PC-9 (cell line): ENCODE data around the gene MAGI1. TPM values are rescaled to one million over a fixed set of nuclear protein-coding genes. Genes with fewer than 3 reads are reported as not detected.

Experiments used
- BruUV-seq: library from RNA; stranded (reverse); fragments of 400-500 nt; replicated peaks from 2 replicates; lab custom pipeline; 2021; lab: Mats Ljungman, UMichigan
- CTCF ChIA-PET: fragments of 300-600 bp; sonication (Branson Sonifier 250); formaldehyde crosslinking; loops from one replicate; lab custom pipeline; 2022; ENCODE audit warnings: antibody characterized with exemption; lab: Charles Lee
- POLR2A ChIA-PET: fragments of 300-600 bp; sonication (Branson Sonifier 250); formaldehyde crosslinking; loops from one replicate; lab custom pipeline; 2022; ENCODE audit warnings: antibody characterized with exemption; ENCODE audit not compliant: unreplicated experiment; lab: Charles Lee
- DNase-seq, 2 experiments: peaks; one replicate each; pipeline versions ENCODE4 v3.0.0 to v3.0.0-alpha.2; 2015 to 2022; ENCODE audit warnings: mixed read lengths in 1 of 2
- H2AFZ ChIP-seq: fragments of 200-600 bp; sonication (generic); 2 replicates; pipeline ENCODE4 v1.8.1; 2017; ENCODE audit warnings: antibody characterized with exemption
- H3F3A ChIP-seq: fragments of 200-600 bp; sonication (generic); 2 replicates; pipeline ENCODE4 v1.8.1; 2017; ENCODE audit warnings: antibody characterized with exemption, mild to moderate bottlenecking, low read depth; ENCODE audit not compliant: insufficient read depth
- H3K27ac ChIP-seq: fragments of 200-600 bp; sonication (generic); 2 replicates; pipeline ENCODE4 v1.6.1; 2016; ENCODE audit warnings: mixed run types
- H3K27me3 ChIP-seq: fragments of 200-600 bp; sonication (generic); 2 replicates; pipeline ENCODE4 v1.6.1; 2016; ENCODE audit warnings: low read depth, mixed run types; ENCODE audit not compliant: insufficient read depth
- H3K36me3 ChIP-seq: fragments of 200-600 bp; sonication (generic); 2 replicates; pipeline ENCODE4 v1.6.1; 2016; ENCODE audit warnings: low read depth, mixed run types
- H3K4me1 ChIP-seq: fragments of 200-600 bp; sonication (generic); replicated peaks from 2 replicates; pipeline ENCODE4 v1.6.1; 2016; ENCODE audit warnings: mixed run types; ENCODE audit not compliant: insufficient read depth
- H3K4me2 ChIP-seq: fragments of 200-600 bp; sonication (generic); 2 replicates; pipeline ENCODE4 v1.6.1; 2017; ENCODE audit warnings: mixed run types
- H3K4me3 ChIP-seq: fragments of 200-600 bp; sonication (generic); 2 replicates; pipeline ENCODE4 v1.6.1; 2016; ENCODE audit warnings: mixed run types
- H3K79me2 ChIP-seq: fragments of 200-600 bp; sonication (generic); 2 replicates; pipeline ENCODE4 v1.6.1; 2017; ENCODE audit warnings: low read depth, mixed run types
- H3K9me2 ChIP-seq: fragments of 200-600 bp; sonication (generic); 2 replicates; pipeline ENCODE4 v1.8.1; 2017; ENCODE audit warnings: mild to moderate bottlenecking; ENCODE audit not compliant: insufficient read depth
- H3K9me3 ChIP-seq: fragments of 200-600 bp; sonication (generic); 2 replicates; pipeline ENCODE4 v1.8.1; 2016; ENCODE audit warnings: low read depth; ENCODE audit not compliant: insufficient read depth
- H4K20me1 ChIP-seq: fragments of 200-600 bp; sonication (generic); 2 replicates; pipeline ENCODE4 v1.8.1; 2017; ENCODE audit not compliant: insufficient read depth
- EZH2 ChIP-seq: fragments of 200-600 bp; sonication (generic); IDR thresholded peaks from 2 replicates; pipeline ENCODE4 v1.8.0; 2017; ENCODE audit warnings: antibody characterized with exemption, low read depth
- intact Hi-C: fragments of 100-400 bp; cut with micrococcal nuclease; formaldehyde crosslinking; loops from one replicate; pipeline ENCODE4 v1.10.0; 2022; ENCODE audit not compliant: unreplicated experiment
- total RNA-seq: library from RNA; stranded (reverse); gene quantifications from 2 replicates; pipeline ENCODE4 v1.2.3, GENCODE V29; 2021
- TF ChIP-seq, protein P1 (sequence below): fragments of 200-600 bp; sonication (generic); conservative IDR thresholded peaks from 2 replicates; pipeline ENCODE4 v1.6.1; 2017; ENCODE audit warnings: mixed run types, antibody characterized with exemption, mild to moderate bottlenecking, moderate library complexity

MAGI1 gene
- total RNA-seq, 1 experiment from 2014 or later = 23.3 TPM

DNA sequence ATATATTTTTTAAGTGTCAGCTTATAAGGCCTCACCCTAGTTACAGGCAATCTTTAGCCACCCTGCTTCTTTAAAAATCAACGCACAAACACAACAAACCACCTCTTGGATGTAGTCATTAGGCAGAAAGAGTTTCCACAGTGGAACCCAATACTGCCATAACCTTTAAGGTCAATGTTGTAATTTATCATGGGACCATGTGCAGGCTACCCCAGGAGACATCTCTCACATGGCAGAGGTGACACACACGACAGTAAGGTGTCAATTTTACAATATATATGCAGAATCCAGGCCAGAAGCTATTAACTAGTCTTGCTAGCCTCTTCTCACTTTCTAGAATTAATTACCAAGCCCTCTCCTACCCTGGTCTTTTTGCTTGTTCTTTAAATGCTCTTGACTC, 336.5 kb downstream of the MAGI1 start:
- no peak for DNase-seq
- H3F3A ChIP-seq = no peaks in the 10 kb centered on the region

DNA sequence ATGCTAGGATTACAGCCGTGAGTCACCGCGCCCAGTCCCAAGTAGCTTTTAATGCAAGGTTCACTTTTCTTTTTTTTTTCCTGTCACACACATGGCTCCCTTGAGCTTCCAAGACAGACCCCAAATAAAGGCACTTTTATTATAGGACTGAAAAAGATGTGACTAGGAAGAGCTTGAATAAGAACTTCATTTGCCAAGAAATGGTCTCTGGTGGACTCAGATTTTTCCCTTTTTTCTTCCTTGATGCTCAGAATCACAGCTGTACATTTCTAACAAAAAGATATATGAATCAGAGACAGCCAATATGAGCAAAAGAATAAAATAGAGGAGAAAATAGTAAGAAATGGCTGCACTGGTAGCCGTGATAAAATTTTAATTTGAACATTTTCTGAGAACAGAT, 337.2 kb downstream of the MAGI1 start:
- no peak overlapping the region for H3K27ac ChIP-seq
- no TSS peak for BruUV-seq
- no peaks in the 10 kb centered on the region for H3K9me3 ChIP-seq
- no peak for DNase-seq
- H3K79me2 ChIP-seq = no peaks in the 10 kb centered on the region
- H3K4me3 ChIP-seq = no peak overlapping the region
- TF ChIP-seq EZH2 = no peak
- TF ChIP-seq, protein P1, sequence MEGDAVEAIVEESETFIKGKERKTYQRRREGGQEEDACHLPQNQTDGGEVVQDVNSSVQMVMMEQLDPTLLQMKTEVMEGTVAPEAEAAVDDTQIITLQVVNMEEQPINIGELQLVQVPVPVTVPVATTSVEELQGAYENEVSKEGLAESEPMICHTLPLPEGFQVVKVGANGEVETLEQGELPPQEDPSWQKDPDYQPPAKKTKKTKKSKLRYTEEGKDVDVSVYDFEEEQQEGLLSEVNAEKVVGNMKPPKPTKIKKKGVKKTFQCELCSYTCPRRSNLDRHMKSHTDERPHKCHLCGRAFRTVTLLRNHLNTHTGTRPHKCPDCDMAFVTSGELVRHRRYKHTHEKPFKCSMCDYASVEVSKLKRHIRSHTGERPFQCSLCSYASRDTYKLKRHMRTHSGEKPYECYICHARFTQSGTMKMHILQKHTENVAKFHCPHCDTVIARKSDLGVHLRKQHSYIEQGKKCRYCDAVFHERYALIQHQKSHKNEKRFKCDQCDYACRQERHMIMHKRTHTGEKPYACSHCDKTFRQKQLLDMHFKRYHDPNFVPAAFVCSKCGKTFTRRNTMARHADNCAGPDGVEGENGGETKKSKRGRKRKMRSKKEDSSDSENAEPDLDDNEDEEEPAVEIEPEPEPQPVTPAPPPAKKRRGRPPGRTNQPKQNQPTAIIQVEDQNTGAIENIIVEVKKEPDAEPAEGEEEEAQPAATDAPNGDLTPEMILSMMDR = no peak
- ChIA-PET POLR2A (no interaction called here), CTCF (no interaction called here)
- H3K27me3 ChIP-seq = no peaks in the 10 kb centered on the region
- no peaks in the 10 kb centered on the region for H3K9me2 ChIP-seq
- H3K36me3 ChIP-seq = no peaks in the 10 kb centered on the region
- no peak overlapping the region for H2AFZ ChIP-seq
- intact Hi-C loops = no loop called here
- H3K4me1 ChIP-seq = no peaks in the 10 kb centered on the region
- H3F3A ChIP-seq = no peaks in the 10 kb centered on the region
- no peak overlapping the region for H3K4me2 ChIP-seq
- H4K20me1 ChIP-seq = no peaks in the 10 kb centered on the region

More for the DNA sequence above, 336.5 kb downstream of the MAGI1 start:
- no peaks in the 10 kb centered on the region for H3K9me3 ChIP-seq
- no peaks in the 10 kb centered on the region for H3K4me1 ChIP-seq
- H3K4me3 ChIP-seq = no peak overlapping the region
- no peaks in the 10 kb centered on the region for H3K27me3 ChIP-seq
- H3K27ac ChIP-seq = no peak overlapping the region
- intact Hi-C loops = no loop called here
- H3K79me2 ChIP-seq = no peaks in the 10 kb centered on the region
- H4K20me1 ChIP-seq = no peaks in the 10 kb centered on the region
- no peaks in the 10 kb centered on the region for H3K36me3 ChIP-seq
- H3K4me2 ChIP-seq = no peak overlapping the region
- no peaks in the 10 kb centered on the region for H3K9me2 ChIP-seq
- no peak for TF ChIP-seq EZH2
- TF ChIP-seq, protein P1 = no peak
- BruUV-seq = no TSS peak
- no peak overlapping the region for H2AFZ ChIP-seq
- CTCF ChIA-PET = no interaction called here
- POLR2A ChIA-PET = no interaction called here

DNA sequence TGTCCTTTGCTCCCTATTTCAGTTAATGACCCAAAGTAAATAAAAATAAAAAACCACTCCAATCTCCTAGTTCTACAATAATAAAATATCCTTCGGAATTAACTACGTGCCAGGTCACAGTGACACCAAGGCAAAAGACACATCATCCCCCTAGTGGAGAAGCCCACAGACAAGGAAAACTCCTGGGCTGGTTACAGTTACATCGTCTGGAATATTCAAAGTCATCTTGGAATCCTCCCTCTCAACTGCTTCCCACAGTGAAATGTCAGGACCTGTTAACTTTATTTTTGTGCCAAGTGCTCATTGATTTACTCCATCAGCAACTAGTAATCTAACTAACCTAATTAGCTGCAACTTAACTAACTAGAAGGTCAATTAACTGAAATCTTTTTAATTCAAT, 349.3 kb downstream of the MAGI1 start:
- Histone ChIP-seq H3K4me1 (no peaks in the 10 kb centered on the region), H3K27ac (no peak overlapping the region), H3F3A (no peaks in the 10 kb centered on the region), H3K4me3 (no peak overlapping the region), H3K27me3 (no peaks in the 10 kb centered on the region), H3K36me3 (no peaks in the 10 kb centered on the region), H3K4me2 (no peak overlapping the region), H3K79me2 (no peaks in the 10 kb centered on the region), H3K9me3 (no peaks in the 10 kb centered on the region), H3K9me2 (no peaks in the 10 kb centered on the region), H2AFZ (no peak overlapping the region), H4K20me1 (no peaks in the 10 kb centered on the region)
- ChIA-PET POLR2A (no interaction called here), CTCF (interaction anchor here (0.7 kb wide), 1 partner anchor 16 kb away, joined by 3 read pairs; no protein-coding TSS in a partner anchor)
- no peak for DNase-seq
- intact Hi-C loops = no loop called here
- no TSS peak for BruUV-seq
- TF ChIP-seq EZH2 = no peak
- TF ChIP-seq, protein P1 = no peak
